HepG2 (cell line): ENCODE results near the gene PHKB. TPM values are rescaled to one million over a fixed set of nuclear protein-coding genes. Genes with fewer than 3 reads are reported as not detected.

Source experiments
- ARID4A ChIP-seq: sonication (generic); formaldehyde crosslinking; IDR thresholded peaks from 2 replicates; pipeline ENCODE4 v1.5.0; 2020; ENCODE audit warnings: mild to moderate bottlenecking, missing genetic modification reagents, borderline replicate concordance
- ARNTL ChIP-seq: sonication (generic); formaldehyde crosslinking; IDR thresholded peaks from 2 replicates; pipeline ENCODE4 v1.4.0; 2020; ENCODE audit warnings: mild to moderate bottlenecking, missing genetic modification reagents
- HNF1B ChIP-seq: sonication (generic); formaldehyde crosslinking; IDR thresholded peaks from 2 replicates; pipeline ENCODE4 v1.5.1; 2020; ENCODE audit warnings: mild to moderate bottlenecking, moderate library complexity, missing genetic modification reagents
- KDM4B ChIP-seq: sonication (generic); formaldehyde crosslinking; IDR thresholded peaks from 2 replicates; pipeline ENCODE4 v1.4.0; 2020; ENCODE audit warnings: missing genetic modification reagents
- LCORL ChIP-seq, 2 experiments: fragments of 450-650 bp in 1 of 2; sonication (generic) in 1 of 2; formaldehyde crosslinking in 1 of 2; IDR thresholded peaks; 2 replicates each; pipeline versions ENCODE4 v1.5.0 to v1.6.1; 2017 to 2020; ENCODE audit warnings: antibody characterized with exemption in 1 of 2, missing genetic modification reagents in 1 of 2
- MAZ ChIP-seq, 2 experiments: sonication (generic) in 1 of 2; formaldehyde crosslinking in 1 of 2; IDR thresholded peaks; 2 replicates each; pipeline versions ENCODE4 v1.5.0 to v1.6.1; 2012 to 2020; ENCODE audit warnings: low read depth in 2 of 2, mild to moderate bottlenecking in 2 of 2, borderline replicate concordance in 1 of 2, improper control_type of control experiment in 1 of 2, low read length in 1 of 2, missing genetic modification reagents in 1 of 2, moderate library complexity in 1 of 2
- NFATC3 ChIP-seq: sonication (generic); formaldehyde crosslinking; IDR thresholded peaks from 2 replicates; pipeline ENCODE4 v1.5.1; 2020; ENCODE audit warnings: mild to moderate bottlenecking, missing genetic modification reagents
- NKX3-1 ChIP-seq: sonication (generic); formaldehyde crosslinking; IDR thresholded peaks from 2 replicates; pipeline ENCODE4 v1.5.0; 2020; ENCODE audit warnings: missing genetic modification reagents
- NR2F2 ChIP-seq: IDR thresholded peaks from 2 replicates; pipeline ENCODE4 v1.6.1; 2012; ENCODE audit warnings: low read depth, inconsistent platforms, borderline replicate concordance
- TRIM22 ChIP-seq: fragments of 450-650 bp; IDR thresholded peaks from 2 replicates; pipeline ENCODE4 v1.6.1; 2017
- ZNF24 ChIP-seq: fragments of 450-650 bp; IDR thresholded peaks from 2 replicates; pipeline ENCODE4 v1.6.1; 2017; ENCODE audit warnings: antibody characterized with exemption, mild to moderate bottlenecking
- ZNF30 ChIP-seq: sonication (generic); formaldehyde crosslinking; IDR thresholded peaks from 2 replicates; pipeline ENCODE4 v1.5.0; 2020; ENCODE audit warnings: mild to moderate bottlenecking, missing genetic modification reagents
- ZNF383 ChIP-seq: sonication (generic); formaldehyde crosslinking; IDR thresholded peaks from 2 replicates; pipeline ENCODE4 v1.4.0; 2020; ENCODE audit warnings: missing genetic modification reagents, mild to moderate bottlenecking, borderline replicate concordance
- ZNF446 ChIP-seq: sonication (generic); formaldehyde crosslinking; IDR thresholded peaks from 2 replicates; pipeline ENCODE4 v1.5.0; 2020; ENCODE audit warnings: mild to moderate bottlenecking, missing genetic modification reagents
- ZNF670 ChIP-seq: sonication (generic); formaldehyde crosslinking; IDR thresholded peaks from 2 replicates; pipeline ENCODE4 v1.8.0; 2022; ENCODE audit warnings: mild to moderate bottlenecking, missing genetic modification reagents, borderline replicate concordance
- polyA plus RNA-seq, 8 experiments: library from polyadenylated mRNA; depleted of rRNA in 3 of 8; stranded (reverse) in 7 of 8; unstranded in 1 of 8; fragments of >200 nt; fragmentation: Illumina TruSeq in 4 of 8; extraction: Trizol in 4 of 8; gene quantifications; 2 replicates each; pipeline versions ENCODE4 v1.2.1 to v1.2.3, GENCODE V29; 2011 to 2016; ENCODE audit warnings: low read depth in 4 of 8, missing spikeins in 1 of 8, mixed read lengths in 1 of 8; ENCODE audit not compliant: insufficient read depth in 1 of 8
- total RNA-seq, 5 experiments: library from RNA; depleted of rRNA; stranded (reverse); fragments of >200 nt; fragmentation: Illumina TruSeq; extraction: Trizol; gene quantifications; 2 replicates each; pipeline ENCODE4 v1.2.3, GENCODE V29; 2016; ENCODE audit warnings: low read depth in 1 of 5
- TF ChIP-seq, protein P1 (sequence below): sonication (generic); formaldehyde crosslinking; IDR thresholded peaks from 2 replicates; pipeline ENCODE4 v1.5.1; 2020; ENCODE audit warnings: missing genetic modification reagents, mild to moderate bottlenecking, borderline replicate concordance

The PHKB gene
- total and polyA plus RNA-seq, 2 of the 13 experiments (the other 11 are each of a cell fraction or from before 2014, with no cell fraction given), result 66.0 to 80.8 TPM

GRCh38 chr16:47553853-47554564 is 92.9 kb downstream of the PHKB start (continued):
- TF ChIP-seq HNF1B (CRISPR knock-in tag) (peak; percentile 65; the same call in 1 of the 2 replicates), NFATC3 (CRISPR knock-in tag) (no peak), ZNF670 (CRISPR knock-in tag) (no peak), ZNF30 (no peak), ZNF24 (no peak), ZNF446 (CRISPR knock-in tag) (no peak), KDM4B (CRISPR knock-in tag) (no peak), ZNF383 (no peak), ARNTL (CRISPR knock-in tag) (no peak), MAZ (IDR thresholded peaks at IDR 0.05; ENCODE audit: borderline replicate concordance, low read depth, low read length) (no peak), MAZ (CRISPR knock-in tag; IDR thresholded peaks at IDR 0.05; ENCODE audit: low read depth) (no peak), LCORL (IDR thresholded peaks at IDR 0.05) (no peak), LCORL (CRISPR knock-in tag; IDR thresholded peaks at IDR 0.05) (no peak), NKX3-1 (no peak), NR2F2 (no peak), ARID4A (CRISPR knock-in tag) (no peak; the same call in 1 of the 2 replicates), TRIM22 (no peak)
- TF ChIP-seq, protein P1, sequence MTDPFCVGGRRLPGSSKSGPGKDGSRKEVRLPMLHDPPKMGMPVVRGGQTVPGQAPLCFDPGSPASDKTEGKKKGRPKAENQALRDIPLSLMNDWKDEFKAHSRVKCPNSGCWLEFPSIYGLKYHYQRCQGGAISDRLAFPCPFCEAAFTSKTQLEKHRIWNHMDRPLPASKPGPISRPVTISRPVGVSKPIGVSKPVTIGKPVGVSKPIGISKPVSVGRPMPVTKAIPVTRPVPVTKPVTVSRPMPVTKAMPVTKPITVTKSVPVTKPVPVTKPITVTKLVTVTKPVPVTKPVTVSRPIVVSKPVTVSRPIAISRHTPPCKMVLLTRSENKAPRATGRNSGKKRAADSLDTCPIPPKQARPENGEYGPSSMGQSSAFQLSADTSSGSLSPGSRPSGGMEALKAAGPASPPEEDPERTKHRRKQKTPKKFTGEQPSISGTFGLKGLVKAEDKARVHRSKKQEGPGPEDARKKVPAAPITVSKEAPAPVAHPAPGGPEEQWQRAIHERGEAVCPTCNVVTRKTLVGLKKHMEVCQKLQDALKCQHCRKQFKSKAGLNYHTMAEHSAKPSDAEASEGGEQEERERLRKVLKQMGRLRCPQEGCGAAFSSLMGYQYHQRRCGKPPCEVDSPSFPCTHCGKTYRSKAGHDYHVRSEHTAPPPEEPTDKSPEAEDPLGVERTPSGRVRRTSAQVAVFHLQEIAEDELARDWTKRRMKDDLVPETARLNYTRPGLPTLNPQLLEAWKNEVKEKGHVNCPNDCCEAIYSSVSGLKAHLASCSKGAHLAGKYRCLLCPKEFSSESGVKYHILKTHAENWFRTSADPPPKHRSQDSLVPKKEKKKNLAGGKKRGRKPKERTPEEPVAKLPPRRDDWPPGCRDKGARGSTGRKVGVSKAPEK (CRISPR knock-in tag), result no peak
